ENCODE results near the gene HORMAD1. TPM values are rescaled to one million over a fixed set of nuclear protein-coding genes. Genes with fewer than 3 reads are reported as not detected.
"Not testable (repeated sequence)": the region's sequence is repeated elsewhere in the genome, so short reads cannot be mapped to it uniquely, and the experiment has no call there.

The HORMAD1 gene, protein sequence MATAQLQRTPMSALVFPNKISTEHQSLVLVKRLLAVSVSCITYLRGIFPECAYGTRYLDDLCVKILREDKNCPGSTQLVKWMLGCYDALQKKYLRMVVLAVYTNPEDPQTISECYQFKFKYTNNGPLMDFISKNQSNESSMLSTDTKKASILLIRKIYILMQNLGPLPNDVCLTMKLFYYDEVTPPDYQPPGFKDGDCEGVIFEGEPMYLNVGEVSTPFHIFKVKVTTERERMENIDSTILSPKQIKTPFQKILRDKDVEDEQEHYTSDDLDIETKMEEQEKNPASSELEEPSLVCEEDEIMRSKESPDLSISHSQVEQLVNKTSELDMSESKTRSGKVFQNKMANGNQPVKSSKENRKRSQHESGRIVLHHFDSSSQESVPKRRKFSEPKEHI
- not detected in 2 replicates for total RNA-seq

DNA sequence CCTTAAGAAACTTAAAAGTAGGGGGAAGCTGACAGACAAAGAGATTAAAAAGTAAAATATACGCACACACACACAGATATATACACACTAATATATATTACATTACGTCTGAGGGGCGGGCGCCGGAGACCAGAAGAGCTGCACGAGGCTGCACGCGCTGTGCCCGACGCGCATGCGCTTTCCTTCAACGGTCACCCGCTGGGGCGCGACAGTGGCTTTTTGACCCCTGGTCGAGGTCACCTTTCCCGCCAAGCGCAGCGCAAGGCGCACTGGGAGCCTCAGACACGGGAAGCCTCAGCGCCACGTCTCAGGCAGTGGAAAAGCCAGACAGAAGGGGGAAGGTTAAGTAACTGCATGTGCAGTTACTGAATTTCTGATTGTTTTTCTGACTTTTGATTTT lies at the start of gene HORMAD1:
Gene HORMAD1 (minus strand): TSS at position 193 of the 400 bp plus-strand sequence. CDS start 1,390 bp downstream, outside the sequence.
- DNase-seq (ENCODE audit: low read depth in 2 of 2), result no peak

DNA sequence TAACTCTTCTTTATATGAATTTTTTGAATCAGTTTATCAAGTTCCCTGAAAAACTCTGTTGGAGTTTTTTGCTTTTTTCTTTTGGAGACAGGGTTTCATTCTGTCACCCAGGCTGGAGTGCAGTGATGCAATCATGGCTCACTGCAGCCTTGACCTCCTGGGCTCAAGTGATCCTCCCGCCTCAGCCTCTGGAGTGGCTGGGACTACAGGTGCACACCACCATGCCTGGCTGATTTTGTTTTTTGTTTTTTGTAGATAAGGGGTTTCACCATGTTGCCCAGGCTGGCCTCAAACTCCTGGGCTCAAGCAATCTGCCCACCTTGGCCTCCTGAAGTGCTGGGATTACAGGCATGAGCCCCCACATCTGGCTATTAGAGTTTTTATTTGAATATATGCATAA lies 47.0 kb upstream of the HORMAD1 start:
- not testable (repeated sequence) for DNase-seq (ENCODE audit: low read depth in 2 of 2)

DNA sequence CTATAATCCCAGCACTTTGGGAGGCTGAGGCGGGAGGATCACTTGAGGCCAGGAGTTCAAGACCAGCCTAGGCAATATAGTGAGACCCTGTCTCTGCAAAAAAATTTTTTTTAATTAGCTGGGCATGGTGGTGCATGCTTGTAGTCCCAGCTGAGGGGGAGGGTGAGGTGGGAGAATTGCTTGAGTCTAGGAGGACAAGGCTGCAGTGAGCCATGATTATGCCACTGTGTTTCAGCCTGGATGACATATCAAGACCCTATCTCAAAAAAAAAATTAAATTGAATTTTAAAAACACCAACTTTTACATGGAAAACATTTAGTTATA lies 45.2 kb upstream of the HORMAD1 start:
- not testable (repeated sequence) for DNase-seq (ENCODE audit: low read depth in 2 of 2)

DNA sequence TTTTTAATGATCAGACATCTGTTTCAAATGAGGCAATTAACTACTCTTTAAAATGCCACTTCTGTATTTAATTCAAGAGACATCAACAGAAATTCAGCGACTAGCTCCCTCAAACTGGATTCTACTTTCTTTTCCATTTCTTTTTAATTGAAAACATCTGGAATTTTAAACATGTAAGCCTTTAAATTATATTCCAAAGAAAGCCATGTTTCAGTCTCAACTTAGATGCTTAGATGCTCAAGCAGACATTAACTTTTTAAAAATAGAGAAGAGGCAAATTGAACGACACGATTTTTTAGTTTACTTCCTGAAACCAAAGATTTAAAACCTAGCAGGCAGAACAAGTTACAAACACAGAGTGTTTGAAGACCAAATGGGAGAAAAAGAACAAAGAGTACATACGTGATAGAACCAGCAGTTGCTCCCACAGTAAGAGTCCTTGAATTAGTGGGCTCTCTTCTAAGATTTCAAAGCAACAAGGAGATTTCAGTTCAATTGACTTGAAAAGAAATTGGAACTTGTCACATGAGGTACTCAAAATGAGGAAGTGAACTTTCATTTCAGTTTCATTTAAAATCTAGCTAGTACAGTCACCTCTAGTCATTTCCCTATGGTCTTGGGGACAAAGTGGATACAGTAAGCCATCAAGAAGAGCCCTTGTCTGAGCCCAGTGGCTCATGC lies 44.7 kb upstream of the HORMAD1 start, which contains the start of gene CTSS:
Gene CTSS (minus strand): TSS at position 483 of the 681 bp plus-strand sequence. CDS start 1,015 bp downstream, outside the sequence.
- peak; percentile 26 to 33 for DNase-seq (ENCODE audit: low read depth in 2 of 2)

DNA sequence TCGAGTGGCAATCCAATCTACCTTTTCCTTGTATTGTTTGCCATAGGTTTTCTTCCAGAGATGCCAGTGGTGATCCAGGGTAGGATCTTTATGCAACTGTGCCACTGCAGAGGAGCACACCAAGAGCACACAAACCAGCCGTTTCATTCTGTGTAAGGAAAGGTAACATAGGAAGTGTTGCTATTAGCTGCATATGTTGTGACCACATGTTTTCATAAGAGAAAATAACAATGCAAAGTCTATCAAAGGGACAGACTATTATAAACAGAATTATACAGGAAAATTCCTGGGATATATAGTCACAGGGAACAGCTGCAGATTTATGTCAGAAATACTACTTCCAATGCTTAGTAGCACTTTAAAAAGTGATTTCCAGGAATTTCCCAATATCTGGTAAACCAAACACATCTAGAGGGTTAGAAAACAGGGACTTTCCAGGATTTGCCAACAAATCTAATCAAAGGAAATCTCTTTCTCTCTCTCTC lies 44.0 kb upstream of the HORMAD1 start:
- DNase-seq (ENCODE audit: low read depth in 2 of 2), result peak; percentile 77 to 90

DNA sequence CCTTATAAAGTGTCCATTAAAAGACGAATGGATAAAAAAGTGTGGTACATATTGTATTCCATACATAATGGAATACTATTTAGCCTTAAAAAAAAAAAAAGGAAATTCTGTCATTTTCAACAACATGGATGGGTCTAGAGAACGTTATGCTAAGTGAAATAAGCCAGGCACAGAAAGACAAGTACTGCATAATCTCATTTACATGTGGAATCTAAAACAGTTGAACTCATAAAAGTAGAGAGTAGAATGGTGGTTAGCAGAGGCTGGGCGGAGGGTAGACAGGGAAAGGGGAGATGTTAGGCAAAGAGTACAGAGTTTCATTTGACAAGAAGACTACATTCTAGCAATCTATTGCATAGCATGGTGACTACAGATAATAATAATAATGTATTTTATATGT lies 42.3 kb upstream of the HORMAD1 start:
- DNase-seq (ENCODE audit: low read depth in 2 of 2), result no peak

DNA sequence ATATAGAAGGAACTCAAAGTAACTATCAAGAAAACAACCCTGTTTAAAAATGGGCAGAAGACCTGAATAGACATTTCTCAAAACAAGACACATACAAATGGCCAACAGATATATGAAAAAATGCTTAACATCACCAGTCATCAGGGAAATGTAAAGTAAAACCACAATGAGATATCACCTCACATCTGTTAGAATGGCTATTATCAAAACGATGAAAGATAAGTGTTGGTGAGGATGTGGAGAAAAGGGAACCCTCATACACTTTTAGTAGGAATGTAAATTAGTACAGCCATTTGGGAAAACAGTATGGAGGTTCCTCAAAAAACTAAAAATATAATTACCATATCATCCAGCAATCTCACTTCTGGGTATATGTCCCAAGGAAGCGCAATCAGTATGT lies 41.9 kb upstream of the HORMAD1 start:
- no peak for DNase-seq (ENCODE audit: low read depth in 2 of 2)

DNA sequence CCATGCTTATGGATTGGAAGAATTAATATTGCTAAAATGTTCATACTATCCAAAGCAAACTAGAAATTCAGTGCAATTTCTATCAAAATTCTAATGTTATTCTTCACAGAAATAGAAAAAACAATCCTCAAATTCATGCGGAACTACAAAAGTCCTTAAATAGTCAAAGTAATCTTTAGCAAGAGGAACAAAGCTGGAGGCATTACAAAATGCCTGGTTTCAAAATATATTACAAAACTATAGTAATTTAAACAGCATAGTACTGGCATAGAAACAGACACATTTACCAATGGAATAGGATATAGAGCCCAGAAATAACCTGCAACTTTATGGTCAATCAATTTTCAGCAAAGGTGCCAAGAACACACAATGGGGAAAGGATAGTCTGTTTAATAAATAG lies 41.1 kb upstream of the HORMAD1 start:
- DNase-seq (ENCODE audit: low read depth in 2 of 2), result no peak

DNA sequence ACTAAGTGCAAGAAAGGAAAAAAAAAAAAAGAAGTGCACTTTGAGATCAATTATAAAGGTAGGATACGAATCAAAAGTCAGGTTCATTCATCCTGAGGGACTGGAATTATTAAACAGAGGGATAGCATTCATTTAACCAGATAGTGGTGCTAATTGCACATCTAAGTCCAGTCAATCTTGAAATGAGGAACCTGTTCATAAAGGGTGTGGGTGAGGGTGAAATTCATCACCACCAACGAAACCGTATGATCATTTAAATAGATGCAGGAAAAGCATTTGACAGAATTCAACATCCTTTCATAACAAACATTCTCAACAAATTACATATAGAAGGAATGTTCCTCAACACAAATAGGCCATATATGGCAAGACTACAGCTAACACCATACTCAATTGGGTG lies 39.3 kb upstream of the HORMAD1 start:
- DNase-seq (ENCODE audit: low read depth in 2 of 2), result no peak

DNA sequence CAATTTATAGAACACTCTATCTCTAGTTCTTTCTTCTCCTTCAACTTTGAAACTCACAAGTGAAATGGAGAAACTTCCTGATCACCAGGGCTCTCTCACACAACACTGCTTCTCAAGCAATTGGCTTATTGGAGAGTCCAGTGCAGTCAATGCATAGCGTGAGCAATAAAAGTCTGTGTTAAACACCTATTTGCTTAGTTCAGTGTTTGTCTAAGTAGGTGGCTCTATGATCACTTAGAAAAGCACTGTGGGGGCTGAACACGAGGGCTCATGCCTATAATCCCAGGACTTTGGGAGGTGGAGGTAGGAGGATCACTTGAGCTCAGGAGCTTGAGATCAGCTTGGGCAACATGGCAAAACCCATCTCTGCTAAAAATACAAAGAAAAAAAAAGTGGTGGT lies 32.7 kb upstream of the HORMAD1 start:
- no peak for DNase-seq (ENCODE audit: low read depth in 2 of 2)

DNA sequence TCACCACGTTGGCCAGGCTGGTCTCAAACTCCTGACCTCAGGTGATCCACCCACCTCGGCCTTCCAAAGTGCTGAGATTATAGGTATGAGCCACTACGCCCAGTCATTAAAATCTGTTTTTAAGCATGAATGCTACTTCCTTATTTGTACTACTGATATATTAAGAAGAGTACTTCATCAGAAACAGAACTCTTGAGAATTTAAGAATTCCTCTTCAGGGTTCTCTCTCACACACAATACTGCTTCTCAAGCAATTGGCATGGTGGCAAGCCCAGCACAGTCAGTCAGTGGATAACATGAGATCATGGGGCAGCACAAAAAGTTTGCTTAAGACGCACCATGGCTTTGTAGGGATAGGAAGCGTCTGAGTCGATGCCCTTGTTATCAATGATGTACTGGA lies 30.7 kb upstream of the HORMAD1 start:
- DNase-seq (ENCODE audit: low read depth in 2 of 2), result no peak

DNA sequence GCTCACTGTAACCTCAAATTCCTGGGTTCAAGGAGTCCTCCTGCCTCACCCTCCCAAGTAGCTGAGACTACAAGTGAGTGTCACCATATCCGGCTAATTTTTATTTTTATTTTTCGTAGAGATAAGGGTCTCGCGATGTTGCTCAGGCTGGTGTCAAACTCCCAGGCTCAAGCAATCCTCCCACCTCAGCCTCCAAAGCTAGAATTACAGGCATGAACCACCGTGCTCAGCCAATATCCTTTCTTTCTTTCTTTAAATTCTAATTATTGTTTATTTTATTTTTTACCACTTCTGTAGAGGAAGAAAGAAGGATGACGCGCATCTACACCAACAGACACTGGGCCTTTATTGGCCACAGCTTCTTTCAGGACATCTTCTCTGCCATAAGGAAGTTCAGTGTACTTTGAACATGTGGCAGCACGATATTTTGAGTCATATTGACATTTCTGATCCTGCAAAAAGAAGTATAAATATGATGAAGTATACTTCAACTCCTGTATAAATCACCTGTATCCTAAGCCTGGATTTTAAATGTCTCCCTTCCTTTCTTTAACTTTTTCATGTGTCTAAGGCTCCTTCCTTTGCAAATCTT lies 29.1 kb upstream of the HORMAD1 start:
- no peak for DNase-seq (ENCODE audit: low read depth in 2 of 2)

DNA sequence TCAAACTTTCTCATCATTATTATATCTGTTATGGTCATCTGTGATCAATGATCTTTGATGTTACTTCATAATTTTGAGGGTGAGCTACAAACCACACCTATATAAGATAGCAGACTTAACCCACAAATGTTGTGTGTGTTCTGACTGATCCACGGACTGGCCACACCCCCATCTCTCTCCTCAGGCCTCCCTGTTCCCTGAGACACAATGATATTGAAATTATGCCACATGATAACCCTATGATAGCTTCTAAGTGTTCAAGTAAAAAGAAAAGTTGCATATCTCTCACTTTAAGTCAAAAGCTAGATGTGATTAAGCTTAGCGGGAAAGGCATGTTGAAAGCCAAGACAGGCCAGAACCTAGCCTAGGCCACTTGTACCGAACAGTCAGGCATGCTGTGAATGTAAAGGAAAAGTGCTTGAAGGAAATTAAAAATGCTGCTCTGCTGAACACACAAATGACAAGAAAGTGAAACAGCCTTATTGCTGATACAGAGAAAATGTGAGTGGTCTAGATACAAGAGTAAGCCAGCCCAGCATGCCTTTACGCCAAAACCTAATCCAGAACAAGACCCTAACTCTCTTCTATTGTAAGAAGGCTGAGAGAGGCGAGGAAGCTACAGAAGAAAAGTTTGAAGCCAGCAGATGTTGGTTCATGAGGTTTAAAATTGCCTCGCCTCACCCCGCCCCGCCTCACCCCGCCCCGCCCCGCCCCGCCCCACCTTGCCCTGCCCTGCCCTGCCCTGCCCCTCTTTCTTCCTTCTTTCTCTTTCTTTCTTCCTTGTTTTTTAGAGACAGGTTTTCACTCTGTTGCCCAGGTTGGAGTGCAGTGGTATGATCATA lies 28.4 kb upstream of the HORMAD1 start:
- DNase-seq (ENCODE audit: low read depth in 2 of 2), result no peak

DNA sequence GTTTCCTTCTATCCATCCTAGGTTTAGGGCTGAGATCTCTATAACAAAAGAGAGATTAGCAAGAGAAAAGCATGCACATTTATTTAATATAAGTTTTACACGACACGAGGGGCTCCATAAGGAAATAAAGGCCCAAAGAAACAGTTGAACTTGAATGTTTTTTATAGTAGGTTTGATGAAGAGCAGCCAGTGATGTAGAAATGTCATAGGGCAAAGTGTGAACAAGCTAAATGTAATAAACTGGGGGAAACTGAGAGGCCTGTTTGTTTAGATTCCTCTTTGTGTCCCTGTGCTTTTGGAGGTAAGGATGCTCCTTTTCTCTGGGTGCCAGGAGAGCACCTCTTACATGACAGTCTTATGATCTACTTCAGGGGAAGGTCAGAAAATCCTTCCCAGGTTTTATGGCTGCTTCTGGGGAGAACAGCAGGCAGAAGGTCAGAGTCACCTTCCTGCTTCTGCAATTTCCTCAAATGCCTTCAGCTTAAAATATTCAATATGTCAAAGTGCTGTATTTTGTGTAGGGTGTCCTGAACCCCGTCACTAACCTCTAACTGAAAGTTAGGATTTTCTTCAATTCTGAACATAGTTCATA lies 9.5 kb upstream of the HORMAD1 start:
- DNase-seq (ENCODE audit: low read depth in 2 of 2), result no peak

DNA sequence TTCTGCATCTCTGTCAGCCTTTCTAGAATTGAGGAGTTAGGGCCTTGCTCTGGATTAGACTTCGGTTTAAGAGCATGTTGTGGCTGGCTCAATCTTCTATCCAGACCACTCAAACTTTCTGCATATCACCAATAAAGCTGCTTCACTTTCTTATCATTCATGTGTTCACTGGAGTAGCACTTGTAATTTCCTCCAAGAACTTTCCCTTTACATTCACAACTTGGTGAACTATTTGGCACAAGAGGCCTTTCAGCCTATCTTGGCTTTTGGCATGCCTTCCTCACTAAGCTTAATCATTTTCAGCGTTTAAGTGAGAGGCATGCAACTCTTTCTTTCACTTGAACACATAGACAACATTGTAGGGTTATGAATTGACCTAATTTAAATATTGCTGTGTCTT lies 3.6 kb upstream of the HORMAD1 start:
- DNase-seq (ENCODE audit: low read depth in 2 of 2), result no peak

DNA sequence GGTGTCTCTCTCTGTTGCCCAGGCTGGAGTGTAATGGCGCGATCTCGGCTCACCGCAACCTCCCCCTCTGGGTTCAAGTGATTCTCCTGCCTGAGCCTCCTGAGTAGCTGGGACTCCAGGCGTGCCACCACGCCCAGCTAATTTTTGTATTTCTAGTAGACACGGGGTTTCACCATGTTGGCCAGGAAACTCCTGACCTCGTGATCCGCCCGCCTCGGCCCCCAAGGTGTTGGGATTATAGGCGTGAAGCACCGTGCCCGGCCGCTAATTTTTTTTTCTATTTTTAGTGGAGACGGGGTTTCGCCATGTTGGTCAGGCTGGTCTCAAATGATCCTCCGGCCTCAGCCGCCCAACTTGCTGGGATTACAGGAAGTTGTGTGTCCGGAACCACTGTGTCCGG lies 597 bp downstream of the HORMAD1 start:
- no peak for DNase-seq (ENCODE audit: low read depth in 2 of 2)

DNA sequence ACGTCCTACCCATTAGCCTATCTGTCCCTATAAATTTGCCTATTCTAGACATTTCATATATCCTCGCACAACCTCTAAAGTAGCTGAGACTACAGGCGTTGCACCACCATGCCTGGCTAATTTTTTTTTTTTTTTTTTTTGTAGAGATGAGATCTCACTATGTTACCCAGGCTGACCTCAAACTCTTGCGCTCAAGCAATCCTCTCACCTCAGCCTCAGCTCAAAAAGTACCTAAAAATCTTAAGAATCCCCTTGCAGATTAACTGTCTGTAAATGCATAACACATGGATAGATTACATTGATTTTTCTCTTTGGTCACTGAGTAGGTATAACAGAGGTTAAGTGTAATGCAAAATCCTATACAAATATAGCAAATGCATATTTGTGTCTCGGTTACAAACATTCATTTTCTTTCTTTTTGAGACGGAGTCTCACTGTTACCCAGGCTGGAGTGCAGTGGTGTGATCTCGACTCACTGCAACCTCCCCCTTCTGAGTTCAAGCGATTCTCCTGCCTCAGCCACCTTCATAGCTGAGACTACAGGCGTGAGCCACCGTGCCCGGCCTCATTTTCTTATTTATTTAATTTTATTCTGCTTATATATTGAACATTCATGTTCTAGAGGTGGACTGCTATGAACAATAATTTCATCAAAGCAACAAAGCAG lies 2.3 kb downstream of the HORMAD1 start:
- no peak for DNase-seq (ENCODE audit: low read depth in 2 of 2)

DNA sequence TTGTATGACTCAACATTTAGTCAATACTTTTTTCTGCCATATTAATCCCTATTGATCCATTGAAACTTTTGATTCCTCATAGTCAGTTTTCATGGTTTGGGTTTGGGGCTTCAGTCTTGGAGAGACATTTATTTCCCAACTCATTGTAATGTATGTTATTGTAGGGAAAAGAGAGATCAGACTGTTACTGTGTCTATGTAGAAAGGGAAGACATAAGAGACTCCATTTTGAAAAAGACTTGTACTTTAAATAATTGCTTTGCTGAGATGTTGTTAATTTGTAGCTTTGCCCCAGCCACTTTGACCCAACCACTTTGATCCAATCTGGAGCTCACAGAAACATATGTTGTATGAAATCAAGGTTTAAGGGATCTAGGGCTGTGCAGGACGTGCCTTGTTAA lies 11.7 kb downstream of the HORMAD1 start:
- DNase-seq (ENCODE audit: low read depth in 2 of 2), result not testable (repeated sequence)

DNA sequence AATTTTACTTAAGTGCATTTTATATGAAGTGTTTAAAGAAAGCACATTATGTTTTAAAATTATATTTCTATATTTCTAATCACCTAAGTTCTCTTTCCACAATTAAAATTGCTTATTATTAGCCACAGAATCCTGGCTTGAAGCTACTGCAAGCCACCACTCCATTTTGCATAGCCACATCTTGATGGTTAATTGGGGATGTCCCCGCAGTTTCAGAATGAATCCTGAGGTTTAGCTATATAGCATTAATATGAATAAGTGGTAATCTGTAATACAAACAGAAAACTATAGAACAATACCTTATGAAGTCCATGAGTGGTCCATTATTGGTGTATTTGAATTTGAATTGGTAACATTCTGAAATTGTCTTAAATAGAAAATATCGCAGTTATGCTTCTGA lies 12.1 kb downstream of the HORMAD1 start:
- no peak for DNase-seq (ENCODE audit: low read depth in 2 of 2)

DNA sequence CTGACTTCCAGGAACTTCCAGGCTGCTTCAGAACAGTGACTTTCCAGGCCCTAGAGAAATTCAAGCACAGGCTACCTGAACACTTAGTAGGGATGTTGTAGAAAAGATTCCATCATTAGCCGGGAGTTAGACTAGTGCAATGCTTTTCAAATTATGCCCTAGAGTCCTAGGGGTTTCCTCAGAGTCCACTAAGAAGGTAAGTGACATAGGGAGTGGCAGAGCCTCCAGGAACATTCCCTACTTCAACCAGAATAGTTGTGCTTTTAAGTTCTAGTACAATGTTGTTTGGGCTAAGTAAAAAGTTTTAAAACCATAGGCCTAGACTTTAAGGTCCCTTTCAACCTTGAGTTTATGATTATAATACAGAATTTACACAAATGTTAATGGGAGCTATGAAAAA lies 14.6 kb downstream of the HORMAD1 start:
- no peak for DNase-seq (ENCODE audit: low read depth in 2 of 2)

DNA sequence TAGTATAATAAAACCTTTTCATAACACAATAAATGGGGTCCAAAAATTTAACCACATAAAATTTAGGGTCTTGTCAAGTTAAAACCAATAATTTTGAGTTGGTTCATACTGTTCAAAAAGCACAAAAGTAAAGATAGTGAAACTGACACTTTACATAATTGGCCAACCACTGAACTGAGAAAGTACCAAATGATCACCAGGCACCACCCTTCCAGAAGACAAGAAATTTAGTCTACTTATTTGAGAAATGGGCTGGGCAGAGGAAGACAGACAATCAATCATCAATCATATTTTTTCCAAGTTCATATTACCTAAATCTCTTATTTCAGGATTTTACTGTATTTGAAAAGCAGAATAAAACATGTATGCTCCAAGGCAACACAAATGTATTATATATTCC lies 17.3 kb downstream of the HORMAD1 start:
- no peak for DNase-seq (ENCODE audit: low read depth in 2 of 2)

All from dermis microvascular lymphatic vessel endothelial cell (primary cell).